Measurements from ENCODE around the gene C9orf72. TPM values are rescaled to one million over a fixed set of nuclear protein-coding genes. Genes with fewer than 3 reads are reported as not detected.

Gene C9orf72
- total and polyA plus RNA-seq, 7 donors, result 6.4 to 28.0 (median 21.0) TPM

GRCh38 chr9:27533311-27533710 is 40.0 kb downstream of the C9orf72 start:
- Histone ChIP-seq H3K4me3 (no peak overlapping the region), H3K4me1 (peaks cover 0 to 47% (median 41%) of the 10 kb centered on the region in 4 donors), H3K36me3 (no peaks in the 10 kb centered on the region), H3K27me3 (no peaks in the 10 kb centered on the region), H3K27ac (peak overlapping the region; percentile 45 to 69 (median 60)), H3K9me3 (no peaks in the 10 kb centered on the region)
- intact Hi-C loops (cut with DNase I), result loop anchor here (10.0 kb wide), 1 partner anchor 579 kb away; the partner anchor contains the start of gene IFT74
- TF ChIP-seq CTCF (IDR thresholded peaks at IDR 0.05) (no peak), POLR2A (IDR thresholded peaks at IDR 0.05) (no peak), POLR2AphosphoS5 (IDR thresholded peaks at IDR 0.05) (no peak), EP300 (IDR thresholded peaks at IDR 0.05) (no peak)
- 87 to 90% methylated on average over 1 of the region's 1 CpG for WGBS, 2 donors
- DNase-seq, result no peak

GRCh38 chr9:27532046-27532445 is 41.2 kb downstream of the C9orf72 start:
- 14 to 56% methylated on average over 1 of the region's 1 CpG for WGBS, 2 donors
- peaks cover 0 to 52% (median 46%) of the 10 kb centered on the region in 4 donors for H3K4me1 ChIP-seq

GRCh38 chr9:27530915-27531755 is 42.1 kb downstream of the C9orf72 start:
- H3K36me3 ChIP-seq, result no peaks in the 10 kb centered on the region
- no peaks in the 10 kb centered on the region for H3K9me3 ChIP-seq
- peaks cover 0 to 48% (median 44%) of the 10 kb centered on the region in 4 donors for H3K4me1 ChIP-seq
- WGBS, 2 donors, result 65 to 80% methylated on average over 4 of the region's 4 CpGs
- no peak for TF ChIP-seq POLR2AphosphoS5 (IDR thresholded peaks at IDR 0.05)
- no peak for TF ChIP-seq POLR2A (IDR thresholded peaks at IDR 0.05)
- no peak for TF ChIP-seq EP300 (IDR thresholded peaks at IDR 0.05)
- no peak for TF ChIP-seq CTCF (IDR thresholded peaks at IDR 0.05)
- intact Hi-C loops (cut with DNase I), result loop anchor here (10.0 kb wide), 1 partner anchor 576 kb away; the partner anchor contains the start of gene IFT74
- no peaks in the 10 kb centered on the region for H3K27me3 ChIP-seq
- no peak overlapping the region for H3K27ac ChIP-seq
- no peak for DNase-seq
- H3K4me3 ChIP-seq, result no peak overlapping the region

More at GRCh38 chr9:27532046-27532445, 41.2 kb downstream of the C9orf72 start:
- Histone ChIP-seq H3K27ac (no peak overlapping the region), H3K9me3 (no peaks in the 10 kb centered on the region), H3K27me3 (no peaks in the 10 kb centered on the region), H3K4me3 (no peak overlapping the region), H3K36me3 (no peaks in the 10 kb centered on the region)
- no peak for DNase-seq
- intact Hi-C loops (cut with DNase I), result loop anchor here (10.0 kb wide), 1 partner anchor 577 kb away; the partner anchor contains the start of gene IFT74
- TF ChIP-seq POLR2A (IDR thresholded peaks at IDR 0.05) (no peak), POLR2AphosphoS5 (IDR thresholded peaks at IDR 0.05) (no peak), CTCF (IDR thresholded peaks at IDR 0.05) (no peak)

- peak within 1 kb of the TSS; percentile 65 to 74 (median 68) for H3K4me3 ChIP-seq
- H3K36me3 ChIP-seq, result no peaks in the 10 kb centered on the region
- peak; percentile 91 for DNase-seq
- TF ChIP-seq POLR2AphosphoS5 (IDR thresholded peaks at IDR 0.05) (peak in 3 of 4 donors; percentile 41 to 67 (median 42)), POLR2A (IDR thresholded peaks at IDR 0.05) (no peak), EP300 (IDR thresholded peaks at IDR 0.05) (no peak), CTCF (IDR thresholded peaks at IDR 0.05) (peak; percentile 58 to 95 (median 80))
- H3K4me1 ChIP-seq, result peaks cover 0 to 47% (median 34%) of the 10 kb centered on the region in 4 donors
- H3K9me3 ChIP-seq, result no peaks in the 10 kb centered on the region
- 3% methylated on average over 74 of the region's 74 CpGs for WGBS, 2 donors
- no peaks in the 10 kb centered on the region for H3K27me3 ChIP-seq
- peak within 1 kb of the TSS; percentile 84 to 97 (median 94) for H3K27ac ChIP-seq
- intact Hi-C loops (cut with DNase I), result loop anchor here (1.0 to 10.0 kb wide), 6 partner anchors 42 to 575 kb away; partner anchors contain the start of genes C9orf72 and IFT74
Observed at GRCh38 chr9:27529316-27530278, 43.7 kb downstream of the C9orf72 start, which contains the start of gene MOB3B. MOB3B (minus strand) TSS chr9:27529814; CDS start chr9:27455550, 74,264 bp downstream.
